Endodermal cell (in vitro differentiated cells): ENCODE measurements around the gene GPD2. TPM values are rescaled to one million over a fixed set of nuclear protein-coding genes. Genes with fewer than 3 reads are reported as not detected.

ENCODE experiments used
- DNase-seq: peaks from one replicate; pipeline ENCODE4 v3.0.0-alpha.2; 2017
- H3K27ac ChIP-seq: 2 replicates; pipeline ENCODE4 v1.5.1; 2013; ENCODE audit warnings: mild to moderate bottlenecking, low read depth, low read length, moderate library complexity
- H3K27me3 ChIP-seq: 2 replicates; pipeline ENCODE4 v1.6.1; 2013; ENCODE audit warnings: mild to moderate bottlenecking, low read length, moderate library complexity; ENCODE audit not compliant: insufficient read depth, control insufficient read depth, poor library complexity, severe bottlenecking
- H3K36me3 ChIP-seq: 2 replicates; pipeline ENCODE4 v1.7.0; 2013; ENCODE audit warnings: mild to moderate bottlenecking, low read length, moderate library complexity; ENCODE audit not compliant: control insufficient read depth, insufficient read depth
- H3K4me1 ChIP-seq: one replicate; pipeline ENCODE4 v1.7.0; 2013; ENCODE audit warnings: low read length; ENCODE audit not compliant: control insufficient read depth, insufficient read depth
- H3K4me3 ChIP-seq: 2 replicates; pipeline ENCODE4 v1.5.1; 2013; ENCODE audit warnings: mild to moderate bottlenecking, low read length, moderate library complexity
- H3K9ac ChIP-seq: 2 replicates; pipeline ENCODE4 v1.6.1; 2013; ENCODE audit warnings: mild to moderate bottlenecking, low read length, moderate library complexity; ENCODE audit not compliant: poor library complexity, severe bottlenecking; ENCODE audit errors: extremely low read depth
- H3K9me3 ChIP-seq: 2 replicates; pipeline ENCODE4 v1.6.1; 2013; ENCODE audit warnings: mild to moderate bottlenecking, low read length, moderate library complexity; ENCODE audit not compliant: control insufficient read depth
- H3K27ac Mint-ChIP-seq: 2 replicates; pipeline ENCODE4 v1.8.0; 2020; ENCODE audit warnings: mixed read lengths
- H3K27me3 Mint-ChIP-seq: 2 replicates; pipeline ENCODE4 v1.8.0; 2021; ENCODE audit warnings: mild to moderate bottlenecking, mixed read lengths; ENCODE audit not compliant: insufficient read depth
- H3K36me3 Mint-ChIP-seq: 2 replicates; pipeline ENCODE4 v1.8.0; 2020; ENCODE audit warnings: low read depth, mixed read lengths
- H3K4me1 Mint-ChIP-seq: 2 replicates; pipeline ENCODE4 v1.8.0; 2020; ENCODE audit warnings: mixed read lengths
- H3K4me3 Mint-ChIP-seq: 2 replicates; pipeline ENCODE4 v1.8.0; 2020; ENCODE audit warnings: mild to moderate bottlenecking, moderate library complexity, mixed read lengths
- H3K9me3 Mint-ChIP-seq: 2 replicates; pipeline ENCODE4 v1.8.0; 2020; ENCODE audit warnings: mild to moderate bottlenecking, mixed read lengths
- CTCF ChIP-seq: fragments of 200-600 bp; sonication (generic); conservative IDR thresholded peaks from 2 replicates; pipeline ENCODE4 v1.5.0; 2021; ENCODE audit warnings: antibody characterized with exemption, mild to moderate bottlenecking
- WGBS, 2 experiments: methylation state at CpG; one replicate each; pipeline versions ENCODE4 v1.1.5 to v1.1.7; 2013; ENCODE audit warnings: missing lambda C conversion rate in 2 of 2, mixed read lengths in 1 of 2; ENCODE audit not compliant: insufficient coverage in 1 of 2, insufficient read length in 1 of 2; 5-methylcytosine and 5-hydroxymethylcytosine counted together
- total RNA-seq, 2 donors: library from RNA; stranded (reverse); fragmentation: NEBNext Ultra II Directional in 1 of 2; extraction: Animal tissue kit (Norgen Biotek cat#: 25700) in 1 of 2; gene quantifications; 2 replicates in 1 of 2; 3 replicates in 1 of 2; pipeline ENCODE4 v1.2.1, GENCODE V29; 2021

The GPD2 gene
- total RNA-seq, 2 donors from 2014 or later = 51.7 to 64.6 TPM

- Histone ChIP-seq H3K36me3 (no peaks in the 10 kb centered on the region), H3K9ac (no peak overlapping the region), H3K4me1 (peaks cover 15% of the 10 kb centered on the region), H3K4me3 (no peak overlapping the region), H3K9me3 (no peaks in the 10 kb centered on the region), H3K27me3 (no peaks in the 10 kb centered on the region), H3K27ac (no peak overlapping the region)
- H3K27ac Mint-ChIP-seq = peak overlapping the region; percentile 26
- H3K4me1 Mint-ChIP-seq = peaks cover 40% of the 10 kb centered on the region
- H3K36me3 Mint-ChIP-seq = no peaks in the 10 kb centered on the region
- no peaks in the 10 kb centered on the region for H3K27me3 Mint-ChIP-seq
- no peak for DNase-seq
- H3K4me3 Mint-ChIP-seq = no peak overlapping the region
- WGBS, 2 experiments = 50 to 62% methylated on average over 8 to 10 of the region's 10 CpGs
- H3K9me3 Mint-ChIP-seq = no peaks in the 10 kb centered on the region
- peak; percentile 74 for TF ChIP-seq CTCF
These were observed 153.4 kb downstream of the GPD2 start for GRCh38 chr2:156589381-156590079.

- Mint-ChIP-seq H3K27me3 (no peaks in the 10 kb centered on the region), H3K4me1 (peaks cover 35% of the 10 kb centered on the region), H3K9me3 (no peaks in the 10 kb centered on the region), H3K27ac (peak overlapping the region; percentile 26), H3K4me3 (no peak overlapping the region), H3K36me3 (no peaks in the 10 kb centered on the region)
- no peaks in the 10 kb centered on the region for H3K27me3 ChIP-seq
- no peak overlapping the region for H3K9ac ChIP-seq
- H3K36me3 ChIP-seq = no peaks in the 10 kb centered on the region
- 40 to 67% methylated on average over 1 to 2 of the region's 2 CpGs for WGBS, 2 experiments
- H3K4me1 ChIP-seq = peaks cover 15% of the 10 kb centered on the region
- H3K9me3 ChIP-seq = no peaks in the 10 kb centered on the region
- H3K27ac ChIP-seq = no peak overlapping the region
- no peak overlapping the region for H3K4me3 ChIP-seq
- no peak for DNase-seq
- TF ChIP-seq CTCF = no peak
These were observed 154.0 kb downstream of the GPD2 start for GRCh38 chr2:156590085-156590739.

- H3K9ac ChIP-seq = no peak overlapping the region
- H3K4me3 ChIP-seq = no peak overlapping the region
- peak; percentile 73 for DNase-seq
- H3K9me3 Mint-ChIP-seq = no peaks in the 10 kb centered on the region
- peak overlapping the region; percentile 62 for H3K27ac Mint-ChIP-seq
- H3K27me3 Mint-ChIP-seq = no peaks in the 10 kb centered on the region
- peaks cover 29% of the 10 kb centered on the region for H3K4me1 Mint-ChIP-seq
- no peaks in the 10 kb centered on the region for H3K36me3 Mint-ChIP-seq
- H3K4me1 ChIP-seq = peaks cover 15% of the 10 kb centered on the region
- WGBS, 2 experiments = 35 to 36% methylated on average over 4 to 6 of the region's 8 CpGs
- no peaks in the 10 kb centered on the region for H3K36me3 ChIP-seq
- no peaks in the 10 kb centered on the region for H3K27me3 ChIP-seq
- H3K4me3 Mint-ChIP-seq = no peak overlapping the region
- no peaks in the 10 kb centered on the region for H3K9me3 ChIP-seq
- TF ChIP-seq CTCF = no peak
- no peak overlapping the region for H3K27ac ChIP-seq
These were observed 156.8 kb downstream of the GPD2 start for GRCh38 chr2:156592809-156593593.
